AG09319 (cell line): ENCODE measurements around the gene UNC5C.

ENCODE experiments used
- DNase-seq: peaks from one replicate; pipeline ENCODE4 v3.0.0-alpha.2; 2010; ENCODE audit warnings: low read depth; ENCODE audit errors: extremely low read depth
- TF ChIP-seq, protein P1 (sequence below): IDR thresholded peaks from 2 replicates; pipeline ENCODE4 v1.5.1; 2011; ENCODE audit warnings: low read depth, mild to moderate bottlenecking, inconsistent platforms, low read length, moderate library complexity

Gene UNC5C

GRCh38 chr4:95548738-95549245 is at the start of gene UNC5C:
TSS of gene UNC5C (minus strand) at chr4:95548973.
- DNase-seq, result no peak
- TF ChIP-seq, protein P1, sequence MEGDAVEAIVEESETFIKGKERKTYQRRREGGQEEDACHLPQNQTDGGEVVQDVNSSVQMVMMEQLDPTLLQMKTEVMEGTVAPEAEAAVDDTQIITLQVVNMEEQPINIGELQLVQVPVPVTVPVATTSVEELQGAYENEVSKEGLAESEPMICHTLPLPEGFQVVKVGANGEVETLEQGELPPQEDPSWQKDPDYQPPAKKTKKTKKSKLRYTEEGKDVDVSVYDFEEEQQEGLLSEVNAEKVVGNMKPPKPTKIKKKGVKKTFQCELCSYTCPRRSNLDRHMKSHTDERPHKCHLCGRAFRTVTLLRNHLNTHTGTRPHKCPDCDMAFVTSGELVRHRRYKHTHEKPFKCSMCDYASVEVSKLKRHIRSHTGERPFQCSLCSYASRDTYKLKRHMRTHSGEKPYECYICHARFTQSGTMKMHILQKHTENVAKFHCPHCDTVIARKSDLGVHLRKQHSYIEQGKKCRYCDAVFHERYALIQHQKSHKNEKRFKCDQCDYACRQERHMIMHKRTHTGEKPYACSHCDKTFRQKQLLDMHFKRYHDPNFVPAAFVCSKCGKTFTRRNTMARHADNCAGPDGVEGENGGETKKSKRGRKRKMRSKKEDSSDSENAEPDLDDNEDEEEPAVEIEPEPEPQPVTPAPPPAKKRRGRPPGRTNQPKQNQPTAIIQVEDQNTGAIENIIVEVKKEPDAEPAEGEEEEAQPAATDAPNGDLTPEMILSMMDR, result no peak

DNA sequence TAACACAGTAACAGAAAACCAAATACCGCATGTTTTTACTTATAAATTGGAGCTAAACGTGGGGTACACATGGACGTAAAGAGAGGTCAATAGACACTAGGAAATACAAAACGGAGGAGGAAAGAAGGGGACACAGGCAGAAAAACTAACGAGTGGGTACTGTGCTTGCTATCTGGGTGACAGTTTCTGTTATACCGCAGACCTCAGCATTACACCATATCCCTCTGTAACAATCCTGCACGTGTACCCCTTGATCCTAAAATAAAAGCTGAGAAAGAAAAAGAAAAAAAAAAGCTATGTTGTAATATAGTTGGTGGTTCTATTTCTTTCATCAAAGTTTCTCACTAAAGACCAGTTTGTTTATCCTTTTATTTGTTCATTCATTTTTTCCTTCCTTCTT is 47.9 kb upstream of the UNC5C start:
- TF ChIP-seq, protein P1, result no peak
- no peak for DNase-seq

DNA sequence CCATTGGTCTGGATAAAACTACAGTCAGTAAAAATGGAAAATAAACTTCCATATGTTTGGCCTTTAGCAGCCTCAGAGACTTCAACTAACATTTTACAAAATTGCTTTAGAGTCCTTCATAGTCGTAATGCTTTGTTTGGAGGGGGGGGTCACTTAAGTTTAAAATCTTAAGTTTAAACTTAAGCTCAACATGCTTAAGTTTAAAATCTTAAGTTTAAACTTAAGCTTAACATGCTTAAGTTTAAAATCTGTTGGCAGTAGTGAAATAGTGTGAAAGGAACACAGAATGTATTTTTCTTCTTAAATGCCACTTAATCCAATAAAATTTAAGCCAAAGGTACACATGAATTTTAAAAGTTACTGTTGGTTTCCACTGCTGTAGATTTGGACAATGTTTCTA is 45.9 kb upstream of the UNC5C start:
- no peak for DNase-seq
- TF ChIP-seq, protein P1, result no peak

DNA sequence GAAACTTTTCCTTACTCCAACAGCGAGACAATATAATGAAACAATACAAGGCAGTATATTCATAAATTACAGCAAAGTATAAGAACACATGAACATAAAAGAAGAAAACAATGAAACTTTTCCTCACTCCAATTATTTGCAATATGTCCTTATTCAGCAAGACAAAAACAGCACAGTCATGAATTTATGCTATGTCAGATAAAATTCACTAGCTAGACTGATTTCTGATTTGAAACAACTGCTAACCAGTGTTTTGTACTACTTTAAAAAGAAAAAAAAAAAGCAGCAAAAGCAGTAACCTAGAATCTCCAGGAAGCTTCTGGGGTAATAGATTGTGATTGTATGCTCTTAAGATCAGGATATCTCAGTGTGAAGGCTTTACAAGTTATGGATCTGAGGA is 45.2 kb upstream of the UNC5C start:
- TF ChIP-seq, protein P1, result no peak
- no peak for DNase-seq

- DNase-seq, result no peak
- TF ChIP-seq, protein P1, result no peak
These were observed 42.5 kb upstream of the UNC5C start for GRCh38 chr4:95591278-95591677.

DNA sequence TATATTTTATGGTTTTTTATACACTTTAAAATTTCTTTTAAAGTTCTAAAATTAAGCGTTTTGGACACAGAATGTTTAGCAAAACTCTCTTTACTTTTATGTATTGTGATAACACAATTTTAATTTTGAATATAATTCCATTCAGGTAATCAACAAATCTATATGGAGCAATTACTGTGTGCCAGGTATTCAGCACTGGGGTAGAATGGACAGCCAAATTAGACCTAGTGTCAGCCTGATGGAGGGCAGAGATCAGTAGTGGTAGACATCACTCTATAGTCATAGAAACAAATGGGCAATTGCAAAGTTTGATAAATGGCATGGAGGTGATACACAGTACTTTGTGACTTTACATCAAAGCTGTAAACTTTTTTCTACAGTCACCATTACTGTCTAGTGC is 41.8 kb upstream of the UNC5C start:
- no peak for DNase-seq
- TF ChIP-seq, protein P1, result no peak

- no peak for DNase-seq
- TF ChIP-seq, protein P1, result no peak
These were observed 36.4 kb upstream of the UNC5C start for GRCh38 chr4:95585016-95585695.
